HL-60 (cell line): ENCODE data around the gene PRKAR1B.

Experiments
- DNase-seq, 2 experiments: peaks; one replicate each; pipeline ENCODE4 v3.0.0-alpha.2; 2010 to 2020; ENCODE audit warnings: low read depth in 1 of 2, low spot score in 1 of 2
- H3K27ac ChIP-seq: fragments of 250-450 bp; sonication (Bioruptor Pico); replicated peaks from 2 replicates; pipeline ENCODE4 v1.5.1; 2020; ENCODE audit warnings: mild to moderate bottlenecking, moderate library complexity
- H3K27me3 ChIP-seq: fragments of 250-450 bp; sonication (Bioruptor Pico); 2 replicates; pipeline ENCODE4 v1.5.1; 2021; ENCODE audit warnings: mild to moderate bottlenecking, moderate library complexity; ENCODE audit not compliant: insufficient read depth, poor library complexity, severe bottlenecking
- H3K4me3 ChIP-seq: replicated peaks from 2 replicates; pipeline ENCODE4 v1.5.1; 2011; ENCODE audit warnings: mild to moderate bottlenecking, control low read depth, low read length; ENCODE audit not compliant: insufficient read depth
- CTCF ChIP-seq: IDR thresholded peaks from one replicate; pipeline ENCODE4 v1.5.1; 2011; ENCODE audit warnings: low read length, control low read depth, inconsistent platforms; ENCODE audit not compliant: insufficient read depth
- GABPA ChIP-seq: IDR thresholded peaks from 2 replicates; pipeline ENCODE4 v1.6.1; 2012; ENCODE audit warnings: low read depth
- POLR2AphosphoS5 ChIP-seq: IDR thresholded peaks from 2 replicates; pipeline ENCODE4 v1.6.1; 2012; ENCODE audit warnings: low read depth
- REST ChIP-seq: IDR thresholded peaks from 2 replicates; pipeline ENCODE4 v1.6.1; 2012; ENCODE audit warnings: low read depth; ENCODE audit not compliant: insufficient replicate concordance
- SPI1 ChIP-seq: IDR thresholded peaks from 2 replicates; pipeline ENCODE4 v1.6.1; 2012; ENCODE audit warnings: low read depth, mild to moderate bottlenecking, borderline replicate concordance

PRKAR1B gene

GRCh38 chr7:517774-518629, 209.1 kb downstream of the PRKAR1B start:
- TF ChIP-seq CTCF, result no peak
- no peak for TF ChIP-seq REST
- no peak for TF ChIP-seq POLR2AphosphoS5
- no peak for TF ChIP-seq SPI1
- TF ChIP-seq GABPA, result no peak
- peaks cover 70% of the 10 kb centered on the region for H3K27me3 ChIP-seq
- no peak for DNase-seq
- H3K4me3 ChIP-seq, result no peak overlapping the region
- no peak overlapping the region for H3K27ac ChIP-seq

- Histone ChIP-seq H3K4me3 (no peak overlapping the region), H3K27me3 (peaks cover 66% of the 10 kb centered on the region), H3K27ac (no peak overlapping the region)
- DNase-seq, result no peak
- TF ChIP-seq SPI1 (no peak), REST (no peak), CTCF (no peak), POLR2AphosphoS5 (no peak), GABPA (no peak)
These were observed 210.2 kb downstream of the PRKAR1B start for GRCh38 chr7:516606-517456.

- Histone ChIP-seq H3K4me3 (no peak overlapping the region), H3K27me3 (peaks cover 63% of the 10 kb centered on the region), H3K27ac (no peak overlapping the region)
- TF ChIP-seq CTCF (no peak), SPI1 (no peak), REST (no peak), GABPA (no peak), POLR2AphosphoS5 (no peak)
- no peak for DNase-seq
These were observed 210.9 kb downstream of the PRKAR1B start for GRCh38 chr7:516216-516605.
